Panc1 (cell line): ENCODE data around the gene DCAF8L2. TPM values are rescaled to one million over a fixed set of nuclear protein-coding genes. Genes with fewer than 3 reads are reported as not detected.
A peak's percentile ranks its signal among the peaks of the same experiment; 100 is the strongest.

Experiments
- ATAC-seq: fragments of 200-7000 bp; cut with Tn5 transposase; 2 replicates; pipeline ENCODE4 v1.9.1; 2020; ENCODE audit warnings: mild to moderate bottlenecking, moderate library complexity
- BruUV-seq: library from RNA; stranded (reverse); fragments of 400-500 nt; replicated peaks from 2 replicates; lab custom pipeline; 2021; lab: Mats Ljungman, UMichigan
- CTCF ChIA-PET: fragments of 300-600 bp; sonication (Branson Sonifier 250); formaldehyde crosslinking; loops from one replicate; lab custom pipeline; 2022; ENCODE audit warnings: antibody characterized with exemption; lab: Charles Lee
- POLR2A ChIA-PET: fragments of 300-600 bp; sonication (Branson Sonifier 250); formaldehyde crosslinking; loops from one replicate; lab custom pipeline; 2022; ENCODE audit warnings: antibody characterized with exemption; lab: Charles Lee
- DNase-seq: peaks from one replicate; pipeline ENCODE4 v3.0.0-alpha.2; 2010; ENCODE audit warnings: low read depth, low spot score
- H3K27ac ChIP-seq: 2 replicates; pipeline ENCODE4 v1.5.1; 2011; ENCODE audit warnings: mild to moderate bottlenecking, low read length, inconsistent platforms
- H3K27me3 ChIP-seq: fragments of 200-500 bp; sonication (Bioruptor generic); 2 replicates; pipeline ENCODE4 v1.6.0; 2014; ENCODE audit warnings: low read length, inconsistent platforms; ENCODE audit not compliant: control insufficient read depth, insufficient read depth
- H3K36me3 ChIP-seq: fragments of 200-500 bp; sonication (Bioruptor generic); 2 replicates; pipeline ENCODE4 v1.5.1; 2014; ENCODE audit warnings: inconsistent platforms, mild to moderate bottlenecking, low read length, moderate library complexity; ENCODE audit not compliant: control insufficient read depth, insufficient read depth
- H3K4me1 ChIP-seq: 2 replicates; pipeline ENCODE4 v1.5.1; 2011; ENCODE audit warnings: inconsistent platforms, mild to moderate bottlenecking, low read length, moderate library complexity; ENCODE audit not compliant: control insufficient read depth, insufficient read depth
- H3K4me3 ChIP-seq, 2 experiments: 2 replicates each; pipeline ENCODE4 v1.5.1; 2011 to 2012; ENCODE audit warnings: low read depth in 2 of 2, low read length in 2 of 2, mild to moderate bottlenecking in 2 of 2, inconsistent platforms in 1 of 2, moderate library complexity in 1 of 2
- H3K9me3 ChIP-seq: fragments of 200-500 bp; sonication (Bioruptor generic); 2 replicates; pipeline ENCODE4 v1.5.1; 2014; ENCODE audit warnings: low read depth, mild to moderate bottlenecking, inconsistent platforms, low read length, moderate library complexity; ENCODE audit not compliant: control insufficient read depth, insufficient read depth
- POLR2AphosphoS5 ChIP-seq: IDR thresholded peaks from 2 replicates; pipeline ENCODE4 v1.6.1; 2012; ENCODE audit warnings: mild to moderate bottlenecking, low read depth, low read length, moderate library complexity
- SIN3A ChIP-seq: IDR thresholded peaks from 2 replicates; pipeline ENCODE4 v1.6.1; 2012; ENCODE audit warnings: low read depth, mild to moderate bottlenecking, low read length, moderate library complexity, borderline replicate concordance; ENCODE audit not compliant: insufficient read depth
- TCF7L2 ChIP-seq: IDR thresholded peaks from 2 replicates; pipeline ENCODE4 v1.6.1; 2011; ENCODE audit warnings: mild to moderate bottlenecking, low read depth, low read length, inconsistent platforms
- in situ Hi-C: cut with HindIII; loops from 2 replicates; pipeline ENCODE4 v1.10.0; 2016; ENCODE audit warnings: low sequenced_read_pairs, low pct_unique_long_range_greater_than_20kb
- intact Hi-C: fragments of 100-400 bp; cut with micrococcal nuclease; formaldehyde crosslinking; loops from one replicate; pipeline ENCODE4 v1.10.0; 2022; ENCODE audit not compliant: unreplicated experiment
- total RNA-seq: library from RNA; stranded (reverse); gene quantifications from one replicate; pipeline ENCODE4 v1.2.1, GENCODE V29; 2021; ENCODE audit not compliant: unreplicated experiment
- TF ChIP-seq, protein P1 (sequence below): fragments of 450-650 bp; IDR thresholded peaks from 2 replicates; pipeline ENCODE4 v1.5.1; 2017; ENCODE audit warnings: mild to moderate bottlenecking
- TF ChIP-seq, protein P2 (sequence below), 2 experiments: IDR thresholded peaks; 2 replicates each; pipeline ENCODE4 v1.6.1; 2011 to 2012; ENCODE audit warnings: low read depth in 2 of 2, control low read depth in 1 of 2, low read length in 1 of 2, mild to moderate bottlenecking in 1 of 2, moderate library complexity in 1 of 2; ENCODE audit not compliant: insufficient read depth in 1 of 2

The DCAF8L2 gene
- total RNA-seq, 1 experiment from 2014 or later: not detected

DNA sequence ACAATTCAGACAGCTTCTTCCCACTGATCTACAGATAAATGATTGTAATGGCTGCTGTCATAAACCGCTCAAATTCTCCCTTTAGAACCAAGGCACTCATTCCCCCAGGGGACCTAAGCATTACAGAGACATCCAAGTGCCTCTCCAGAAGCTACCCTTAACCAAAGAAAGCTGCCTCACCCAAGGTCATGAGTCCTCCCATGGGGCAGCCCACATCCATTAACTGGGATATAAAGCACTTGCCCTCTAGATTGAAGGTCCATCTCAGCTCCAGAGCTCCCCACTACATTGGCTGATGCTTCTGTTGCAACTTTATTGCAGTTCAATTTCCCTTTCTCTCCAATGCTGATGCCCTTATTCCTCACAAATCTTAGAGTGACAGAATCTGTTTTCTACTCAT is 40.5 kb upstream of the DCAF8L2 start:
- BruUV-seq: no TSS peak
- Histone ChIP-seq H3K27ac (no peak overlapping the region), H3K36me3 (no peaks in the 10 kb centered on the region), H3K4me1 (no peaks in the 10 kb centered on the region), H3K27me3 (no peaks in the 10 kb centered on the region), H3K4me3 (no peak overlapping the region), H3K9me3 (no peaks in the 10 kb centered on the region)
- intact Hi-C loops: no loop called here
- ATAC-seq (no peak), DNase-seq (no peak)
- TF ChIP-seq POLR2AphosphoS5 (no peak), SIN3A (no peak), TCF7L2 (no peak)
- TF ChIP-seq, protein P1, sequence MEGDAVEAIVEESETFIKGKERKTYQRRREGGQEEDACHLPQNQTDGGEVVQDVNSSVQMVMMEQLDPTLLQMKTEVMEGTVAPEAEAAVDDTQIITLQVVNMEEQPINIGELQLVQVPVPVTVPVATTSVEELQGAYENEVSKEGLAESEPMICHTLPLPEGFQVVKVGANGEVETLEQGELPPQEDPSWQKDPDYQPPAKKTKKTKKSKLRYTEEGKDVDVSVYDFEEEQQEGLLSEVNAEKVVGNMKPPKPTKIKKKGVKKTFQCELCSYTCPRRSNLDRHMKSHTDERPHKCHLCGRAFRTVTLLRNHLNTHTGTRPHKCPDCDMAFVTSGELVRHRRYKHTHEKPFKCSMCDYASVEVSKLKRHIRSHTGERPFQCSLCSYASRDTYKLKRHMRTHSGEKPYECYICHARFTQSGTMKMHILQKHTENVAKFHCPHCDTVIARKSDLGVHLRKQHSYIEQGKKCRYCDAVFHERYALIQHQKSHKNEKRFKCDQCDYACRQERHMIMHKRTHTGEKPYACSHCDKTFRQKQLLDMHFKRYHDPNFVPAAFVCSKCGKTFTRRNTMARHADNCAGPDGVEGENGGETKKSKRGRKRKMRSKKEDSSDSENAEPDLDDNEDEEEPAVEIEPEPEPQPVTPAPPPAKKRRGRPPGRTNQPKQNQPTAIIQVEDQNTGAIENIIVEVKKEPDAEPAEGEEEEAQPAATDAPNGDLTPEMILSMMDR: no peak
- TF ChIP-seq, protein P2, sequence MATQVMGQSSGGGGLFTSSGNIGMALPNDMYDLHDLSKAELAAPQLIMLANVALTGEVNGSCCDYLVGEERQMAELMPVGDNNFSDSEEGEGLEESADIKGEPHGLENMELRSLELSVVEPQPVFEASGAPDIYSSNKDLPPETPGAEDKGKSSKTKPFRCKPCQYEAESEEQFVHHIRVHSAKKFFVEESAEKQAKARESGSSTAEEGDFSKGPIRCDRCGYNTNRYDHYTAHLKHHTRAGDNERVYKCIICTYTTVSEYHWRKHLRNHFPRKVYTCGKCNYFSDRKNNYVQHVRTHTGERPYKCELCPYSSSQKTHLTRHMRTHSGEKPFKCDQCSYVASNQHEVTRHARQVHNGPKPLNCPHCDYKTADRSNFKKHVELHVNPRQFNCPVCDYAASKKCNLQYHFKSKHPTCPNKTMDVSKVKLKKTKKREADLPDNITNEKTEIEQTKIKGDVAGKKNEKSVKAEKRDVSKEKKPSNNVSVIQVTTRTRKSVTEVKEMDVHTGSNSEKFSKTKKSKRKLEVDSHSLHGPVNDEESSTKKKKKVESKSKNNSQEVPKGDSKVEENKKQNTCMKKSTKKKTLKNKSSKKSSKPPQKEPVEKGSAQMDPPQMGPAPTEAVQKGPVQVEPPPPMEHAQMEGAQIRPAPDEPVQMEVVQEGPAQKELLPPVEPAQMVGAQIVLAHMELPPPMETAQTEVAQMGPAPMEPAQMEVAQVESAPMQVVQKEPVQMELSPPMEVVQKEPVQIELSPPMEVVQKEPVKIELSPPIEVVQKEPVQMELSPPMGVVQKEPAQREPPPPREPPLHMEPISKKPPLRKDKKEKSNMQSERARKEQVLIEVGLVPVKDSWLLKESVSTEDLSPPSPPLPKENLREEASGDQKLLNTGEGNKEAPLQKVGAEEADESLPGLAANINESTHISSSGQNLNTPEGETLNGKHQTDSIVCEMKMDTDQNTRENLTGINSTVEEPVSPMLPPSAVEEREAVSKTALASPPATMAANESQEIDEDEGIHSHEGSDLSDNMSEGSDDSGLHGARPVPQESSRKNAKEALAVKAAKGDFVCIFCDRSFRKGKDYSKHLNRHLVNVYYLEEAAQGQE (IDR thresholded peaks at IDR 0.05; ENCODE audit: insufficient read depth in 1 of 2, low read depth in 2 of 2, low read length in 1 of 2): no peak
- ChIA-PET CTCF (no interaction called here), POLR2A (no interaction called here)
- in situ Hi-C loops: no loop called here

DNA sequence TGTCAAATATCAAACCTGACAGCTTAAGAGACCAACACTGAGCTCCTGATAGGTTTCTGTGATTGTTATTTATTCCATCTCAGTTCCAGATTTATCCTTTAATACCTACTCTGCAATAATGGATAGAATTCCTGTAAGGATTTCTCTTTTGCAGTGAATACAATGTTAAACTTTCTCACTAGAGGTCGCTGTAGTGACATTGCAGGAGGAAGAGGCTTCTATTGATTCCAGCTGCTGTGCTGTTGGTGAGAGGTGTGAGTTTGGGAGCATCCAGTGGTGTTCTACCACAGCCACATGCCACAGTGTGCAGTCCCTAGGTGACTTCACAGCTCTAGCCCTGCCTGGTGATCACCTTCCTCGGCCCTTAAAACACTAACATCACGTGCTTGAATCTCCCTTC is 34.6 kb upstream of the DCAF8L2 start:
- in situ Hi-C loops: no loop called here

More for the DNA sequence above, 34.6 kb upstream of the DCAF8L2 start:
- H3K36me3 ChIP-seq: no peaks in the 10 kb centered on the region
- ChIA-PET CTCF (no interaction called here), POLR2A (no interaction called here)
- H3K4me3 ChIP-seq: no peak overlapping the region
- intact Hi-C loops: no loop called here
- H3K27ac ChIP-seq: no peak overlapping the region
- DNase-seq (no peak), ATAC-seq (no peak)
- no peaks in the 10 kb centered on the region for H3K27me3 ChIP-seq
- no peaks in the 10 kb centered on the region for H3K4me1 ChIP-seq
- no peaks in the 10 kb centered on the region for H3K9me3 ChIP-seq
- BruUV-seq: no TSS peak
- TF ChIP-seq, protein P1: peak; percentile 51
- TF ChIP-seq SIN3A: no peak
